ENCODE data around the gene EYS.

The EYS gene

GRCh38 chr6:64786736-64787135 lies 920.3 kb downstream of the EYS start:
- no peak for TF ChIP-seq ZC3H10 (CRISPR knock-in tag; IDR thresholded peaks at IDR 0.05)
- TF ChIP-seq PPARA (CRISPR knock-in tag; IDR thresholded peaks at IDR 0.05; ENCODE audit: borderline replicate concordance) = no peak
- TF ChIP-seq ARNTL (CRISPR knock-in tag; IDR thresholded peaks at IDR 0.05; ENCODE audit: borderline replicate concordance, low read depth) = no peak
- TF ChIP-seq OSR1 (CRISPR knock-in tag; IDR thresholded peaks at IDR 0.05) = no peak
- no peak for TF ChIP-seq CREB5 (CRISPR knock-in tag; IDR thresholded peaks at IDR 0.05; ENCODE audit: low read depth)
- TF ChIP-seq PATZ1 (CRISPR knock-in tag; IDR thresholded peaks at IDR 0.05; ENCODE audit: borderline replicate concordance) = no peak
- no peak for TF ChIP-seq GLIS3 (CRISPR knock-in tag; IDR thresholded peaks at IDR 0.05)
- TF ChIP-seq TCF4 (CRISPR knock-in tag; IDR thresholded peaks at IDR 0.05; ENCODE audit: borderline replicate concordance) = no peak
- no peak for TF ChIP-seq BACH2 (CRISPR knock-in tag; IDR thresholded peaks at IDR 0.05; ENCODE audit: borderline replicate concordance)
- no peak for ATAC-seq

- ATAC-seq = no peak
- TF ChIP-seq ESRRG (CRISPR knock-in tag; IDR thresholded peaks at IDR 0.05) (no peak), ISL1 (CRISPR knock-in tag; IDR thresholded peaks at IDR 0.05) (no peak), GLIS3 (CRISPR knock-in tag; IDR thresholded peaks at IDR 0.05) (no peak), ZFP3 (CRISPR knock-in tag; IDR thresholded peaks at IDR 0.05) (no peak)
- TF ChIP-seq, protein P1, sequence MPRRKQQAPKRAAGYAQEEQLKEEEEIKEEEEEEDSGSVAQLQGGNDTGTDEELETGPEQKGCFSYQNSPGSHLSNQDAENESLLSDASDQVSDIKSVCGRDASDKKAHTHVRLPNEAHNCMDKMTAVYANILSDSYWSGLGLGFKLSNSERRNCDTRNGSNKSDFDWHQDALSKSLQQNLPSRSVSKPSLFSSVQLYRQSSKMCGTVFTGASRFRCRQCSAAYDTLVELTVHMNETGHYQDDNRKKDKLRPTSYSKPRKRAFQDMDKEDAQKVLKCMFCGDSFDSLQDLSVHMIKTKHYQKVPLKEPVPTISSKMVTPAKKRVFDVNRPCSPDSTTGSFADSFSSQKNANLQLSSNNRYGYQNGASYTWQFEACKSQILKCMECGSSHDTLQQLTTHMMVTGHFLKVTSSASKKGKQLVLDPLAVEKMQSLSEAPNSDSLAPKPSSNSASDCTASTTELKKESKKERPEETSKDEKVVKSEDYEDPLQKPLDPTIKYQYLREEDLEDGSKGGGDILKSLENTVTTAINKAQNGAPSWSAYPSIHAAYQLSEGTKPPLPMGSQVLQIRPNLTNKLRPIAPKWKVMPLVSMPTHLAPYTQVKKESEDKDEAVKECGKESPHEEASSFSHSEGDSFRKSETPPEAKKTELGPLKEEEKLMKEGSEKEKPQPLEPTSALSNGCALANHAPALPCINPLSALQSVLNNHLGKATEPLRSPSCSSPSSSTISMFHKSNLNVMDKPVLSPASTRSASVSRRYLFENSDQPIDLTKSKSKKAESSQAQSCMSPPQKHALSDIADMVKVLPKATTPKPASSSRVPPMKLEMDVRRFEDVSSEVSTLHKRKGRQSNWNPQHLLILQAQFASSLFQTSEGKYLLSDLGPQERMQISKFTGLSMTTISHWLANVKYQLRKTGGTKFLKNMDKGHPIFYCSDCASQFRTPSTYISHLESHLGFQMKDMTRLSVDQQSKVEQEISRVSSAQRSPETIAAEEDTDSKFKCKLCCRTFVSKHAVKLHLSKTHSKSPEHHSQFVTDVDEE (CRISPR knock-in tag; IDR thresholded peaks at IDR 0.05) = no peak
Measured at GRCh38 chr6:64782877-64783276, 924.1 kb downstream of the EYS start.

- ATAC-seq = no peak
Measured at GRCh38 chr6:64777941-64778785, 928.9 kb downstream of the EYS start.

DNA sequence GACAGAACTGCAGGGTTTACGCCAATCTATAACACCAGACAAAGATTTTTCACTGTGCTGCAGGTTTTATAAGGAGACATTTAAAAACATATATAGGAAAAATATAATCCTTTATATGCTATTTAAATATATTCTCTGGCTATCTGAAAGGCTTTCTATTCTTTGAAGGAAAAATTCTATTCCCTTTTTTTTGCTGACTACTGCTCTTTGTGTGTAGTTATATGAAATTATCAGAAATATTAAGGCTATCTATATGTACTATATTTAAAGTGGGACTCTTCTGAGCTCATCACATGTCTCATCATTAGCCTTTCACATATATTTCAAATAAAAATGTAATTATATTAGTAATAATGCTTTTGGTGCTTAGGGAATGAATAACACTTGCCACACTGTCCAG lies 930.7 kb downstream of the EYS start:
- no peak for ATAC-seq
- no peak for TF ChIP-seq BACH2 (CRISPR knock-in tag; IDR thresholded peaks at IDR 0.05; ENCODE audit: borderline replicate concordance)
- TF ChIP-seq TCF4 (CRISPR knock-in tag; IDR thresholded peaks at IDR 0.05; ENCODE audit: borderline replicate concordance) = no peak
- no peak for TF ChIP-seq OSR1 (CRISPR knock-in tag; IDR thresholded peaks at IDR 0.05)
- no peak for TF ChIP-seq PPARA (CRISPR knock-in tag; IDR thresholded peaks at IDR 0.05; ENCODE audit: borderline replicate concordance)
- no peak for TF ChIP-seq ZNF8 (CRISPR knock-in tag; IDR thresholded peaks at IDR 0.05)
- no peak for TF ChIP-seq CREB5 (CRISPR knock-in tag; IDR thresholded peaks at IDR 0.05; ENCODE audit: low read depth)
- no peak for TF ChIP-seq SNAI2 (CRISPR knock-in tag; IDR thresholded peaks at IDR 0.05)
- TF ChIP-seq ARNTL (CRISPR knock-in tag; IDR thresholded peaks at IDR 0.05; ENCODE audit: borderline replicate concordance, low read depth) = no peak
- TF ChIP-seq, protein P1 (CRISPR knock-in tag; IDR thresholded peaks at IDR 0.05) = no peak
- TF ChIP-seq GLIS3 (CRISPR knock-in tag; IDR thresholded peaks at IDR 0.05) = no peak
- no peak for TF ChIP-seq ZNF565 (CRISPR knock-in tag; conservative IDR thresholded peaks at IDR 0.05; ENCODE audit: low read depth)
- no peak for TF ChIP-seq CSDC2 (CRISPR knock-in tag; IDR thresholded peaks at IDR 0.05)
- TF ChIP-seq POU6F1 (CRISPR knock-in tag; IDR thresholded peaks at IDR 0.05; ENCODE audit: borderline replicate concordance, low read depth) = no peak
- TF ChIP-seq ZNF70 (CRISPR knock-in tag; IDR thresholded peaks at IDR 0.05) = no peak
- TF ChIP-seq ZFP3 (CRISPR knock-in tag; IDR thresholded peaks at IDR 0.05) = no peak
- TF ChIP-seq CSRNP3 (CRISPR knock-in tag; IDR thresholded peaks at IDR 0.05) = no peak

More at GRCh38 chr6:64777941-64778785, 928.9 kb downstream of the EYS start:
- TF ChIP-seq BACH2 (CRISPR knock-in tag; IDR thresholded peaks at IDR 0.05; ENCODE audit: borderline replicate concordance) = no peak

Measured in SK-N-SH treated with all-trans-retinoic acid at 6 μM for 48 hours (cell line).